Measurements from ENCODE around the gene B3GALT2.

DNA sequence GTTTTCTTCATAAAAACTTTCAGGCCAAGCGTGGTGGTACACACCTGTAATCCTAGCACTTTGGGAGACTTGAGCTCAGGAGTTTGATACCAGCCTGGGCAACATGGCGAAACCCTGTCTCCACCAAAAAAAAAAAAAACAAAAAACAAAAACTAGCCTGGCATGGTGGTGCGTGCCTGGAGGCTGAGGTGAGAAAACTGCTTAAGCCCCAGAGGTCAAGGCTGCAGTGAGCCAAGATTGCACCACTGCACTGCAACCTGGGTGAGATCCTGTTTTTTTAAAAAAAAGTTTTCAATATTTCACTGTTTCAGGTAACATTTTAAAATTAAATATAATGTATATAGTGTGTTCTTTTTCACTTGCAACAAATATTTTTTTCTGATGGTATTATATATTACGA is 13.5 kb upstream of the B3GALT2 start:
- TF ChIP-seq SRF (IDR thresholded peaks at IDR 0.05; ENCODE audit: low read depth in 2 of 2, low read length in 2 of 2) (no peak), RFX5 (IDR thresholded peaks at IDR 0.05; ENCODE audit: low read depth, low read length) (no peak)

Data from GM12878 (cell line).